Activated T-cell treated with anti-CD3 and anti-CD28 coated beads for 1 hour (primary cell): ENCODE measurements around the gene PRKCH.
A peak's percentile ranks its signal among the peaks of the same experiment; 100 is the strongest.

Experiments used
- DNase-seq: peaks from one replicate; pipeline ENCODE4 v3.0.0-alpha.2; 2020; ENCODE audit warnings: low read depth

Gene PRKCH

GRCh38 chr14:61569308-61569707 lies 247.9 kb downstream of the PRKCH start:
- no peak for DNase-seq

- peak; percentile 16 for DNase-seq
Observed at GRCh38 chr14:61569812-61570548, 248.6 kb downstream of the PRKCH start.

DNA sequence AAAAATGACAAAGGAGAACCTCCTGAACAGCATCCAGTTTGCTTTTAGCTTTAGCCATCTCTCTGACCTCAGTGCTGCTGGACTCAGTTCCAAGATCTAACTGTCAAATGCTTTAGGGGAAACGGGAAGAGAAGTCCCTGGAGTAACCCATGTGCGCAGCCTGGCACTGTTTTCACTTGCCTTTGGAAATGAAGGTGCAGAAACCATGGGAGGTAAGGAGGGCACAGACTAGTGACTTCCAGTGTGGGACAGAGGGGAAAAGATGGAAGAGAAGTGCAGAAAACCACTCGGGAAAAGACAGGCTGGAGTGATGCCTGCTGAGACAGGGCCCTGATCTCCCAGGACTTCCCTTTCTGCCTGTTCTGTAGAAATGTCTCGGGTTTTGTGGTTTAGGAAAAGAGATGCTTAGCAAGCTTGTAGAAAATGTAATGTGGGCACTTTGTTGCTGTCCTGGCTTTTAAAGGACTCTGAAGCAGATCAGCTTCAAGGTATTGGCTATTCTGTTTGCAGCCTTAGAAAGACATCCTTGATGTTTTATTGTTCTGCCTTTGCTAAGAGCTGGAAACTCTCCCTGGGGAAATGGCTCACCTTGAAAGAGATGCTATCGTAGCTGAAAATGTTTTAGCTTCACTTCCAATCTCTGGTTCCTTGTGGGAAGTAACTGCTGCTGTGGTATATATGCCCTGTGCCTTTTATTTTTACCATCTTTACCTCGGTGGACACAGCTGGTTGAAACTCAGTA lies 249.3 kb downstream of the PRKCH start:
- no peak for DNase-seq

- no peak for DNase-seq
Observed at GRCh38 chr14:61571917-61572316, 250.5 kb downstream of the PRKCH start.

DNA sequence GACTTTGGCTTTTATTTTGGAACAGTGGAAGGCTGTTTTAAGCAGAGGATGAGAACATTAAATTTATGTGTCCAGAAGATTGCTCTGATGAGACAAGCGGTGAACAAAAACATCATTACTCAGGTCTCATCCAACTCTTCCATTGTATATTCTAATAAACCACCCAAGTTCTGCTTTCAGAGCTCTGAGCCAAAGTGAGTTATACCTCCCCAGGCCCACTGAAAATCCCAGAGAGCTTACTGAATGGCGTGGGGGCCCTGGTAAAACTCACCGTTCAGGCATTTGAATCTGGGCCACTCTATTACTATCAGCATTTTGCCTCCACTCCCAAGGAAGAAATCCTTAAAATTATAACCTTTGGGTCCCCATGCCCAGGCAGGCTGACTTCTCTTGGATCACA lies 251.9 kb downstream of the PRKCH start:
- no peak for DNase-seq

GRCh38 chr14:61573748-61574513 lies 252.6 kb downstream of the PRKCH start:
- DNase-seq = no peak

DNA sequence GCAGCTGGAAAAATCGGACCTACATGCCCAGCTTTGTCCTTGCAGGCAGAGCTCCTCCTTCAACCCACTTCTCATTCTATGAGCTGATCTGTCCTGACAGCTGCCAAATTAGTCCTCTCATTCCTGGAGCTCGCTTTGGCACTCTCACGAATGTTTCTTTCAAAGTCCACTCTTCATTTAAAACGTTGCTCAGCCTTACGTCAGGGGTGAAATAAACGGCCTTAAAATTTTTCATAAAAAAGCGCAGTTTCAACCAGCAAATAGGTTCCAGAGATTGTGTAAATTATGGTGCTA lies 253.1 kb downstream of the PRKCH start:
- no peak for DNase-seq

DNA sequence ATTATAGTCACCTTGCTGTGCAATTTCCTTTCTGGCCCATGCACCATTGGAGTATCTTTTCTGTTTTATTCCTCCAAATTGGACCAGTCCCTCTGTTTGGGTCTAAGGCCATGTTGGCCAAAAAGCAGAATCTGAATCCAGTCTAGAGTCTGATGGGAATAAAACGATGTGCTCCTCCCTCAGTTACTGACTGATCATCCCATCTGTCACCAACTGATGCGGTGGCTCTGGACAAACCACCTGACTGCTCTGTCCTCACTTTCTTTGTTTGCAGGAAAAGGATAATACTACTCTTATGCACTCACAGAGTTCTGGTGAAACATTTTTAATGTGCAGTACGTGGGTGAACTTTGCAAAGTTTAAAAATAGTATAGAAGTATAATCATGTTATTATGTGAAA lies 253.7 kb downstream of the PRKCH start:
- no peak for DNase-seq

DNA sequence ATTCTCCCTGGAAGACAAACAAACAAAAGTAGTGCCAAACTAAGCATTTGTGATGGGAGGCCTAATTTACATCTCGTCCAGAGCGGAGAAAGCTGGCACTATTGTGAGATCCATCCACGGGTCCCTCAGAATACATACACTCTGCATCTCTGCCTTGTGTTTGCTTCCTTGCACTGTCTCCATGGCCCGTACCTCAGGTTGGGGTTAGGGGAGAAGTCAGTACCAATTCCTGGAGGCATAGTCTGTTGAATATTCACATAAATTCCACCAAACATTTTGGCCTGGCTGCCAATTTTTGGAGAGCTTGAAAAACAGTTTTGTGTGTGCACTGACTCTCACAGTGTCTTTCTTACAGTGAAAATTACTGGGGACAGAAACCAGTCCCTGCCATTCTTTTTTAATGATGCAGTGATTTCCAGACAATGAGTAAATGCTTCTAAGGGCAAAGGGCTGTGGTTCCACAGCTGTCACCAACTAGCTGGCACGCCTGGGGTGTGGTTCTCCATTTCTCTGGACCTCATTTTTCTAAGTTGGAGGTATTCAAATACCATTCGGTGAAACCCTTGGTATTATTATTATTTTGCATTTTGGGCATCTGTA lies 254.3 kb downstream of the PRKCH start:
- no peak for DNase-seq

DNA sequence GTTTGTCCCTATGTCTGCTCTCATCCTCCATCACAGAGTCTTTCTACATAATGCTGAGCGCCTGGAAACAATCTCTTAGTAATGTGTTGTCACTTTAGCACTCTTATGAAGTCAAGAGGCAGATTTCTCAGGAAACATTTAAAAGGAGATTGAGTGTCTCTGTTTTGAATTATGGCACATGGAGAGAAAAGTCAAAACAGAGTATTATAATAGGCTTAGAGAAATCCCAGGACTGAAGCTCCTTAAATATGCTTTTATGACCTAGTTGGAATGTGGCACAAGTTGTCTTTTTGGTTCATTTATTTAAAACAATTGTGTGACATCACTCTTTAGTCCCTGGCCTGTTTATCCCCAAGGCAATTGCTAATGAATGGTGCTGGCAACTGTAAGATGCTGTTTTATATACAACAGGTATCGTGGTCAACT lies 256.1 kb downstream of the PRKCH start:
- no peak for DNase-seq

- DNase-seq = no peak
Observed at GRCh38 chr14:61578745-61579144, 257.4 kb downstream of the PRKCH start.

GRCh38 chr14:61581340-61581739 lies 260.0 kb downstream of the PRKCH start:
- DNase-seq = no peak

DNA sequence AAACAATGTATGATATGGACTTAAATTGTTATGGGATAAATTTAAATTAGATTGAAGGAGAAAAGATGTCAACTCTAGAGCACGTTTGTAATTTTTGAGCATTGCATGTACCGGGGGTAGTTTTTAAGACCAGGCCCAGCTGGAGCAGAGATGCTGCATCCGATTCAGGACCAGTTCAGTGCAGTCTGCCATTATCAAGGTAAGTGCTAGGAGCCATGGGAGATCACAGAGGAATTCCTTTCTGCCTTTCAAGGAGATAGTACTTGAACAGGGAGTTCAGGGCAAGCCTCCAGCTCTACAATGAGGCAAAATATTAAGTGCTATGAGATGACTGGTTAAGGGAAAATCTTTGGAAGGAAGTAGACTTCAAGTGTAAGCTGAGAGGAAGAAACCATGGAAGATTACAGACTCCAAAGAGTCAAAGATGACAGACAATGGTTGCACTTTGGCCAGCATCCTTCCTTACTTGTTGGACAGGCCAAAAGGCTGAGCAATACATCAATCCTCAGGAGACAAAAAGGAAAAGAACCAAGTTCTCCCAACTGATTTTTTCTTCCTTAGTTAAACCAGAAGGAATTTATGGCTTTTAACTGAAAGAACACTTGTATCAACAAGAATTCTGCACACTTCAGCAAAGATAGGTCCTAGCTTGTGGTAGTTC lies 260.7 kb downstream of the PRKCH start:
- DNase-seq = no peak

DNA sequence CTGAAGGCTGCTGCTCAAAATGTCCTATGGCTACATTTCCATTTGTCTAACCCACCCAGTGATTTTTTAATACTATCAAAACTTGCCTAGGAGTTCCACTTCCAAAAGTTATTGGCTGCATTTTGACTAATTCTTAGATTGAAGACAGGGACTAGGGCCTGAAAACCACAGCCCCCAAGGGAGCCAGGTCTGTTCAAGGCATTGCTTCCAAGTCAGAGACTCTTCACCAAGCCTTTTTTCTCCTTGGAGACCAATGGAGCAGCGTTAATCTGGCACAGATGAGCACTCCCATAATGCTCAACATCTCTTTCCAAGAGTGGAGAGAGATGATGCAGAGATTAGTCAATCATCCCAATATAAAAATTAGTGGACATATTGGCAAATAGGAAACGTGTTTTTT lies 261.4 kb downstream of the PRKCH start:
- no peak for DNase-seq

- no peak for DNase-seq
Observed at GRCh38 chr14:61584331-61584741, 263.0 kb downstream of the PRKCH start.

DNA sequence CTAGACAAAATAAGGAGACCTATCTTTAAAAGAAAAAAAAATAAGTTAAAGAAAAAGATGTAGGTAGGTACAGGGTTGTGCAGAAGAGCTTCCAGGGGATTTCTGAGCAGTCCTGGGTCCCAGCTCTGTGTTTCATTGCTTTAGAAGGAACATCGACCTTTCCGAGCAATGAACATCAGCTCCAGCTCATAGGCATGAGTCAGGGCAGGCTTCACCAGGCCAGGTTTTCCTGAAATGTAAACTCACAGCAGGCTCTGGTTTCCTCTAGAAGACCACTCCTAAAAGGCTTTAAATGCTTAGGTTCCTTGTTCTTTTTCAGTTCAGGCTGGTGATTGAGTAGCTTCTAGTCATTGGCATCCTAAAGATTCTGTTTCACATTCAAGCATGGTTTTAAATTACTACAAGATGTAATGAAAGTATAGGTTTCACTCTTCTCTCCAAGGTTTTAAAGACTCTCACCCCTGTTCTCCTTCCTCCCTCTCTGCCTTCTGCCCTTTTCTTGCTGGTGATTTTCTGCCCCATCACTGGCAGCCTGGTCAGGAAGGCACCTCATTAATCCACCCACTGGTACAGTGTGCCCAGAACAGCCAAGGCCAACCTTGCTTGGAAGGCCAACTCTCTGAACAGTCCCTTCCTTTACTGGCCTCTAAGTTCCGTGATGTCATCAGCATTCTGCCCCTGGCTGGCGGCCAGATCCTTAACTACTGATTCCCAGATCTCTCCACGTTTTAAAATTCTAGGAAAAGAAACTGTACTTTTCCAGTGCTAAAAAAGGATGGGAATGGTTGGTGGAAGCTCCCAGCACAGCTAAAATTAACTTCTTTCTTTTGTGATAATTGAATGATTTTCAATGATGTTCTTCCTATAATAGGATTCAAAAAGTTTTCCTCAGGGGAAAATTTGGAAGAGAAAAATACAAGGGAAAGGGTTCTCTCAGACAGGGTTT lies 264.5 kb downstream of the PRKCH start:
- no peak for DNase-seq

DNA sequence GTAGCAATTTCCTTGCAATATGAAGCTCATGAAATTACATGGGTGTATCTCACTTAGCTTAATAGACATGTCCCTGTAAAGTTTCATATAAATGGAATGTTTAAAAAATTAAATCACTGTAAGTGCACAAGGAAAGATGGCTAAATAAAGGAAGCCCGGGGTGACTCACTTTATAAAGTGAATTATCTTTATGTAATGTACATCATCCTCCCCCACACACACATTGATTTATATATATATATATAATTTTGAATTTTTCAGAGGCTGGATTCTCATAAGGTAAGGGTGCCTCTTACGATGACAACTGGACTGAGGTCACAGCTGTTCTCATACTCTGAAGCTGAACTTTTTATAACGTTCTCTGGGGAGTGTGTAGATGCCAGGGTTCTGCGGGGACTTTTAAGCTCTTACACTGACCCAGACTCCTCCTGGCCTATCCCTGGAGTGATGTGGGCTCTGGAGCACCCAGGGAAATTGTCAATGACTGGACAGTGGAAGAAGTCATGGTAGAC lies 265.2 kb downstream of the PRKCH start:
- DNase-seq = no peak

DNA sequence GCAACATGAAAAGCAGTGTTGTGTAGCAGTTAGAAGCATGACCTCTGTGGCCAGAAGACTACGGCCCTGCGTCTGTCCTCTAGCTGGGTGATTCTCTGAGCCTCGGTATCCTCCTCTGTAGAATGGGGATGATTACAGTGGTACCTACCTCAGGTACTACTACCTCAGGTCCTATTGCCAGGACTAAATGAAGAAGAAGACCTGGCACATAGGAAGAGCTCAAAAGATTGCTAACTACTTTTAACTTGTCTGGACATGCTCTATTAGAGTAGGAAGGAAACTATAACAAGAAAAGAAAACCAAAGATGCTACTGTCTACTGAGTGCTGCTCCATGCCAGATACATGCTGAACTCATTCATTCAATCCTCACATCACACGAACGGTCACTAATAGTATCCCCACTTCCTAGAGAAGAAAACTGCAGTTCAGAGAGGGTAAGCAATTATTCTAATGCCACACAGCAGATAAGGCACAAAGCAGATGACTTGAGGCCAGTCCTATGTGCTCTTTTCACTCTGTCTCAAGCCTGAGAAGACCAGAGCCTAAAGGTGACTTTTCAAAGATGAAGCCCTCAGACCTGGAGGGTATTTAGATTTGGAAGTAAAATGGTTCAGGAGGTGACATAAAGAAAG lies 265.8 kb downstream of the PRKCH start:
- DNase-seq = no peak

- no peak for DNase-seq
Observed at GRCh38 chr14:61588419-61588901, 267.1 kb downstream of the PRKCH start.
